HepG2 (cell line): ENCODE data around the gene PROX1. TPM values are rescaled to one million over a fixed set of nuclear protein-coding genes. Genes with fewer than 3 reads are reported as not detected.
A peak's percentile ranks its signal among the peaks of the same experiment; 100 is the strongest.

Experiments used
- ARID5B ChIP-seq: IDR thresholded peaks from 2 replicates; pipeline ENCODE4 v1.4.0; 2020; ENCODE audit warnings: mild to moderate bottlenecking, missing genetic modification reagents
- ARNT ChIP-seq: fragments of 450-650 bp; IDR thresholded peaks from 2 replicates; pipeline ENCODE4 v1.6.1; 2017
- ETV6 ChIP-seq: sonication (generic); formaldehyde crosslinking; conservative IDR thresholded peaks from 2 replicates; pipeline ENCODE4 v1.4.0; 2020; ENCODE audit warnings: missing genetic modification reagents
- FOSL2 ChIP-seq: sonication (generic); formaldehyde crosslinking; IDR thresholded peaks from 2 replicates; pipeline ENCODE4 v1.4.0; 2020; ENCODE audit warnings: missing genetic modification reagents
- FOXJ3 ChIP-seq: sonication (generic); formaldehyde crosslinking; IDR thresholded peaks from 2 replicates; pipeline ENCODE4 v1.4.0; 2020; ENCODE audit warnings: missing genetic modification reagents, mild to moderate bottlenecking, borderline replicate concordance
- GATA4 ChIP-seq: sonication (generic); IDR thresholded peaks from 2 replicates; pipeline ENCODE4 v1.6.1; 2016; ENCODE audit warnings: antibody characterized with exemption, low read depth, borderline replicate concordance
- HOXA3 ChIP-seq: sonication (generic); formaldehyde crosslinking; IDR thresholded peaks from 2 replicates; pipeline ENCODE4 v1.5.0; 2020; ENCODE audit warnings: missing genetic modification reagents
- KDM2A ChIP-seq: sonication (generic); formaldehyde crosslinking; IDR thresholded peaks from 2 replicates; pipeline ENCODE4 v1.4.0; 2020; ENCODE audit warnings: low read depth, missing genetic modification reagents, borderline replicate concordance
- MED13 ChIP-seq: sonication (generic); formaldehyde crosslinking; IDR thresholded peaks from 2 replicates; pipeline ENCODE4 v1.5.0; 2020; ENCODE audit warnings: missing genetic modification reagents
- NCOA2 ChIP-seq: sonication (generic); formaldehyde crosslinking; IDR thresholded peaks from 2 replicates; pipeline ENCODE4 v1.8.0; 2022; ENCODE audit warnings: inconsistent platforms
- NFKB2 ChIP-seq: sonication (generic); formaldehyde crosslinking; IDR thresholded peaks from 2 replicates; pipeline ENCODE4 v1.4.0; 2020; ENCODE audit warnings: missing genetic modification reagents, borderline replicate concordance
- NR0B2 ChIP-seq: sonication (generic); formaldehyde crosslinking; IDR thresholded peaks from 2 replicates; pipeline ENCODE4 v1.4.0; 2020; ENCODE audit warnings: mild to moderate bottlenecking, missing genetic modification reagents
- PAXIP1 ChIP-seq: sonication (generic); formaldehyde crosslinking; conservative IDR thresholded peaks from 2 replicates; pipeline ENCODE4 v1.4.0; 2020; ENCODE audit warnings: mild to moderate bottlenecking, missing genetic modification reagents, moderate library complexity
- RBAK ChIP-seq: sonication (generic); formaldehyde crosslinking; IDR thresholded peaks from 2 replicates; pipeline ENCODE4 v1.5.1; 2020; ENCODE audit warnings: mild to moderate bottlenecking, missing genetic modification reagents
- SALL2 ChIP-seq: sonication (generic); formaldehyde crosslinking; IDR thresholded peaks from 2 replicates; pipeline ENCODE4 v1.8.1; 2023; ENCODE audit warnings: mild to moderate bottlenecking, missing genetic modification reagents, inconsistent platforms
- SMAD9 ChIP-seq: sonication (generic); formaldehyde crosslinking; IDR thresholded peaks from 2 replicates; pipeline ENCODE4 v1.5.1; 2020; ENCODE audit warnings: mild to moderate bottlenecking, missing genetic modification reagents
- ZFP36L1 ChIP-seq: sonication (generic); formaldehyde crosslinking; IDR thresholded peaks from 2 replicates; pipeline ENCODE4 v1.8.0; 2022; ENCODE audit warnings: mild to moderate bottlenecking, missing genetic modification reagents, moderate library complexity
- ZNF337 ChIP-seq: sonication (generic); formaldehyde crosslinking; IDR thresholded peaks from 2 replicates; pipeline ENCODE4 v1.5.1; 2020; ENCODE audit warnings: missing genetic modification reagents, low read depth, mild to moderate bottlenecking, borderline replicate concordance
- ZNF678 ChIP-seq: sonication (generic); formaldehyde crosslinking; IDR thresholded peaks from 2 replicates; pipeline ENCODE4 v1.4.0; 2020; ENCODE audit warnings: mild to moderate bottlenecking, missing genetic modification reagents
- ZNF770 ChIP-seq: sonication (generic); formaldehyde crosslinking; IDR thresholded peaks from 2 replicates; pipeline ENCODE4 v1.5.0; 2020; ENCODE audit warnings: mild to moderate bottlenecking, missing genetic modification reagents
- polyA plus RNA-seq, 8 experiments: library from polyadenylated mRNA; depleted of rRNA in 3 of 8; stranded (reverse) in 7 of 8; unstranded in 1 of 8; fragments of >200 nt; fragmentation: Illumina TruSeq in 4 of 8; extraction: Trizol in 4 of 8; gene quantifications; 2 replicates each; pipeline versions ENCODE4 v1.2.1 to v1.2.3, GENCODE V29; 2011 to 2016; ENCODE audit warnings: low read depth in 4 of 8, missing spikeins in 1 of 8, mixed read lengths in 1 of 8; ENCODE audit not compliant: insufficient read depth in 1 of 8
- total RNA-seq, 5 experiments: library from RNA; depleted of rRNA; stranded (reverse); fragments of >200 nt; fragmentation: Illumina TruSeq; extraction: Trizol; gene quantifications; 2 replicates each; pipeline ENCODE4 v1.2.3, GENCODE V29; 2016; ENCODE audit warnings: low read depth in 1 of 5

Gene PROX1
- total and polyA plus RNA-seq, 2 of the 13 experiments (the other 11 are each of a cell fraction or from before 2014, with no cell fraction given) = 12.3 to 30.2 TPM

- peak; percentile 2; the same call in 1 of the 2 replicates for TF ChIP-seq NCOA2
- no peak for TF ChIP-seq RBAK (CRISPR knock-in tag)
- no peak for TF ChIP-seq FOXJ3
- TF ChIP-seq FOSL2 (CRISPR knock-in tag) = no peak
- TF ChIP-seq ARNT = no peak
- TF ChIP-seq ZNF770 (CRISPR knock-in tag) = no peak
- TF ChIP-seq ZFP36L1 (CRISPR knock-in tag) = no peak
- TF ChIP-seq ZNF678 (CRISPR knock-in tag) = no peak
- no peak for TF ChIP-seq MED13 (CRISPR knock-in tag)
- no peak for TF ChIP-seq ETV6 (CRISPR knock-in tag)
- TF ChIP-seq SALL2 (CRISPR knock-in tag) = no peak
- TF ChIP-seq GATA4 = no peak
- no peak for TF ChIP-seq SMAD9
- no peak for TF ChIP-seq NFKB2 (CRISPR knock-in tag)
- 0 out of 2 replicates have a peak, but pooled peaks have one; percentile 9 for TF ChIP-seq KDM2A (CRISPR knock-in tag)
- peak; percentile 15; the same call in 1 of the 2 replicates for TF ChIP-seq ARID5B (CRISPR knock-in tag)
- TF ChIP-seq NR0B2 = no peak
- TF ChIP-seq ZNF337 (CRISPR knock-in tag) = no peak
- no peak for TF ChIP-seq HOXA3 (CRISPR knock-in tag)
- TF ChIP-seq PAXIP1 (CRISPR knock-in tag) = 0 out of 2 replicates have a peak, but pooled peaks have one; percentile 25
These were observed 10.9 kb upstream of the PROX1 start (continued) for GRCh38 chr1:213976665-213977485.
